HG03378 (cell line): ENCODE data around the gene CENPM.

ENCODE experiments used
- ATAC-seq: cut with Tn5 transposase; IDR thresholded peaks from one replicate; pipeline ENCODE4 v1.9.1; 2021; ENCODE audit warnings: mild to moderate bottlenecking, moderate library complexity; ENCODE audit not compliant: unreplicated experiment

Gene CENPM

GRCh38 chr22:41946629-41947423, at the start of gene CENPM:
TSS of gene CENPM (minus strand) at chr22:41947152. CDS start at chr22:41947076, 76 bp downstream.
- ATAC-seq: peak; percentile 66

GRCh38 chr22:41995211-41995610, 48.3 kb upstream of the CENPM start:
- no peak for ATAC-seq

GRCh38 chr22:41992496-41992895, 45.5 kb upstream of the CENPM start:
- no peak for ATAC-seq

- no peak for ATAC-seq
These were observed 44.2 kb upstream of the CENPM start for GRCh38 chr22:41991111-41991510.

GRCh38 chr22:41989246-41989645, 42.3 kb upstream of the CENPM start:
- no peak for ATAC-seq

- no peak for ATAC-seq
These were observed 40.3 kb upstream of the CENPM start for GRCh38 chr22:41987276-41987675.

GRCh38 chr22:41983513-41984405, 36.8 kb upstream of the CENPM start:
- ATAC-seq: no peak

GRCh38 chr22:41982865-41983264, 35.9 kb upstream of the CENPM start:
- ATAC-seq: no peak

- ATAC-seq: no peak
These were observed 32.7 kb upstream of the CENPM start for GRCh38 chr22:41979423-41980250.

GRCh38 chr22:41978732-41979131, 31.8 kb upstream of the CENPM start:
- ATAC-seq: no peak

GRCh38 chr22:41976961-41977566, 30.1 kb upstream of the CENPM start:
- ATAC-seq: no peak

GRCh38 chr22:41976070-41976901, 29.3 kb upstream of the CENPM start:
- no peak for ATAC-seq

- no peak for ATAC-seq
These were observed 28.5 kb upstream of the CENPM start for GRCh38 chr22:41975299-41976069.

GRCh38 chr22:41974691-41975290, 27.8 kb upstream of the CENPM start:
- ATAC-seq: no peak

GRCh38 chr22:41971431-41971830, 24.5 kb upstream of the CENPM start:
- no peak for ATAC-seq

GRCh38 chr22:41970601-41971000, 23.6 kb upstream of the CENPM start:
- no peak for ATAC-seq

GRCh38 chr22:41969110-41969646, 22.2 kb upstream of the CENPM start, which contains the start of gene SEPTIN3:
TSS of gene SEPTIN3 (plus strand) at chr22:41969443. CDS start at chr22:41971493, 2,050 bp downstream.
- no peak for ATAC-seq

- no peak for ATAC-seq
These were observed 21.6 kb upstream of the CENPM start for GRCh38 chr22:41968601-41969000.
